RWPE1 (cell line): Measurements from ENCODE around the gene SNN.

Source experiments
- CTCF ChIA-PET: fragments of 350-600 bp; sonication (Branson Sonifier 250); formaldehyde crosslinking; extraction: SDS; loops from one replicate; lab custom pipeline; 2021; lab: Yijun Ruan, JAX
- POLR2A ChIA-PET: fragments of 400-600 bp; formaldehyde crosslinking; extraction: SDS; loops from one replicate; lab custom pipeline; 2020; ENCODE audit warnings: antibody characterized with exemption; ENCODE audit not compliant: low non-redundant PET; lab: Yijun Ruan, JAX
- DNase-seq: peaks from one replicate; pipeline ENCODE4 v3.0.0; 2012; ENCODE audit warnings: low spot score
- H3K27ac ChIP-seq: fragments of 450-650 bp; 2 replicates; pipeline ENCODE4 v1.5.1; 2017
- TF ChIP-seq, protein P1 (sequence below): fragments of 450-650 bp; conservative IDR thresholded peaks from 2 replicates; pipeline ENCODE4 v1.5.1; 2017; ENCODE audit warnings: low read depth, mild to moderate bottlenecking

The SNN gene

DNA sequence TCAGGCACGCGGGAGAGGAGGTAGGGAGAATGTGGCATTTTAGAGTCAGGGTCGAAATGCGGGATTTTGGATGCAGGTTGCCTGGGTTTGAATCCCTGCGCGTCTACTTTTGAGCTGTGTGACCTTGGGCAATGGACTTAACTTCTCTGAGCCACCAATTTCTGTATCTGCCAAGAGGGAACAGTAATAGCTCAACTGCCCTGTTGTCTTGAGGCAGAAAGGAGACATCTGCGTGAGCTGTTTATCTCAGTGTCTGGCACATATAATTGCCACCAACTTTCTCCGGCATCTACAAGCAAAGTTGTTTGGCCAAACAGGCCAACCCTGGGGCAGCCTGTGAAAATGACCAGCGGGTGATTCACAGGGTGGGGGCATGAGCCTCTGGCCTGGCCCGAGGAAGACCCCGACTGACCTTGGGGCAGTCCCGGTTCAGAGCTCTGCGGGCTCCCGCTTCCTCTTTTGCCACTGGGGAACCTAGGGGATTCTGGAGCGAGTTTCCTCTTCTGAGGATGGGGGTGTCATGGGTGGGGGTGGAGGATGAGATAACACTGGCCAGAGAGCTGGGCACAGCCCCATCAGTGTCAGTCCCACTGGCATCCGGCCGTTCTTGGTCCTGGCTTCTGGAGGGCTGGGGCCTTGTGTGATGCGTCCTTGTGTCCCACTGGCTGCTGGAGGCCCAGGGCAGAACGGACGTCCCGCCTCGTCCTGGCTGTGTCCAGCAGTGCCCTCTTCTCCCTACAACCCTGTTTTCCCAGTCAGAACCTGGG lies 1.3 kb downstream of the SNN start:
- TF ChIP-seq, protein P1, sequence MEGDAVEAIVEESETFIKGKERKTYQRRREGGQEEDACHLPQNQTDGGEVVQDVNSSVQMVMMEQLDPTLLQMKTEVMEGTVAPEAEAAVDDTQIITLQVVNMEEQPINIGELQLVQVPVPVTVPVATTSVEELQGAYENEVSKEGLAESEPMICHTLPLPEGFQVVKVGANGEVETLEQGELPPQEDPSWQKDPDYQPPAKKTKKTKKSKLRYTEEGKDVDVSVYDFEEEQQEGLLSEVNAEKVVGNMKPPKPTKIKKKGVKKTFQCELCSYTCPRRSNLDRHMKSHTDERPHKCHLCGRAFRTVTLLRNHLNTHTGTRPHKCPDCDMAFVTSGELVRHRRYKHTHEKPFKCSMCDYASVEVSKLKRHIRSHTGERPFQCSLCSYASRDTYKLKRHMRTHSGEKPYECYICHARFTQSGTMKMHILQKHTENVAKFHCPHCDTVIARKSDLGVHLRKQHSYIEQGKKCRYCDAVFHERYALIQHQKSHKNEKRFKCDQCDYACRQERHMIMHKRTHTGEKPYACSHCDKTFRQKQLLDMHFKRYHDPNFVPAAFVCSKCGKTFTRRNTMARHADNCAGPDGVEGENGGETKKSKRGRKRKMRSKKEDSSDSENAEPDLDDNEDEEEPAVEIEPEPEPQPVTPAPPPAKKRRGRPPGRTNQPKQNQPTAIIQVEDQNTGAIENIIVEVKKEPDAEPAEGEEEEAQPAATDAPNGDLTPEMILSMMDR: no peak
- POLR2A ChIA-PET: no interaction called here
- DNase-seq: no peak
- H3K27ac ChIP-seq: peak overlapping the region; percentile 82
- CTCF ChIA-PET: interaction anchor here (0.6 to 1.2 kb wide), 2 partner anchors 19 to 269 kb away, joined by 4 read pairs; no protein-coding TSS in a partner anchor

DNA sequence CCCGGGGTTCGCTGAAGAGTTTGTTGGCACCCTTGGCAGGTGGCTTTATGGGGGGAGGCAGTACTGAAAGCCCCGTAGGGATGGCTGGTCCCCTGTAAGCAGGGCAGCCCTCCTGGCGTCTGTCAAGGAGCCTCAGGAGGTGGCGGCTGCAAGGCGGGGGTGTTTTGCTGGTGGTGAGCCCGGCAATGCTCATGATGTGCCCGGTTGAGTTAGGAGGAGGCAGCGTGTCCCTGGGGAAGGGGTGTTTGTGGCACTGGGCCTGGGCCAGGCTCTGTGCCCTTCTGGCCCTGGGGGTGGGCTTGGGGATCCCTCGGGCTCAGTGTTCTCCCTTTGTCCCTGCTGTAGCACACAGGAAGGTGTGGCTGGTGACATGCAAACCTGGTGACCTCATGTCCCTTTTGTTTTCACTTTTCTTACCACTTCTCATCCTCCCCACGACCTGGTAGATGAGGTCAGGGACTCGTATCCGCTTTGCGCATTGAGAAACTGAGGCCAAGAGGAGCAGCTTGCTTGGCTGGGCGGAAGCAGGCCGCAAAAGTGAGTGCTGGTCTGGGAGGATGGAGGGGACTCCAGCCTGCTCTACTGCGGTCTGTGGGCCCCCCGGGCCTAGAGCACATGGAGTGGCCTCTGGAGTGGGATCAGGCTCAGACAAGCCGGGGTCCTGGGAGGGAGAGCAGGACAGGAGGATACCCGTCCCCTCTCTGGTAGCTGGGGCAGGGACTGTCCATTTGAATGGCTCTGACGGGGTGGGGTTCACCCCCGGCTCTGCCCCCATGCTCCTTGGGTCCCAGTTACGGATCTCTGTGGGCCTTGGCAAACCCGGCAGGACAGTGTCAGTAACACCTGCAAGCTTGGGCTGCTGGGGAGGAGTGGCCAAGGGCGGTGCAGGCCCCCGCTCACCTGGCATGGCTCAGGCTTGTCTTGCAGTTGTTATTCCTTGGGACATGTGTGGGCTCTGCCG lies 2.2 kb downstream of the SNN start:
- ChIA-PET POLR2A (no interaction called here), CTCF (interaction anchor here (0.6 kb wide), 1 partner anchor 87 kb away, joined by 3 read pairs; no protein-coding TSS in a partner anchor)
- H3K27ac ChIP-seq: peak overlapping the region; percentile 82
- no peak for DNase-seq
- TF ChIP-seq, protein P1: no peak

DNA sequence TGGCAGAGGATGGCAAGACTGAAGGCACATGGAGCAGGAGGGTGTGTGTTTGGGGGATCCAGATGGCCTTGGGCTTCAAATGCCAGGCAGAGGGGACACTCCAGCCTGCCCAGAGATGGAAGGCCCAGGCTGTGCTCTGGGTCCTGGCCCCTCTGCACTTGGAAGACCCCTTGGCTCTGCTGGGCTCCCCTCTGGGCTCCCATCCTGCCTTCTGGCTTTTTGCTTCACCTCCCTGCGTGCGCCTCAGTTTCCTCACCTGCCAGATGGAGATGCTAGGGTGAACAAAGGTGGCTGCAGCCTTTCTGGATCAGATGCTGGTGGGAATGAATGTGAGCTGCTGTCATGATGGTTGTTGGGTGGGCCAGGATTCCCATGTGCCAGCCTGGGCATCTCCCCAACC lies 3.0 kb downstream of the SNN start:
- ChIA-PET CTCF (interaction anchor here (0.6 kb wide), 1 partner anchor 414 kb away, joined by 4 read pairs; no protein-coding TSS in a partner anchor), POLR2A (no interaction called here)
- DNase-seq: no peak
- peak overlapping the region; percentile 82 for H3K27ac ChIP-seq
- TF ChIP-seq, protein P1: no peak

DNA sequence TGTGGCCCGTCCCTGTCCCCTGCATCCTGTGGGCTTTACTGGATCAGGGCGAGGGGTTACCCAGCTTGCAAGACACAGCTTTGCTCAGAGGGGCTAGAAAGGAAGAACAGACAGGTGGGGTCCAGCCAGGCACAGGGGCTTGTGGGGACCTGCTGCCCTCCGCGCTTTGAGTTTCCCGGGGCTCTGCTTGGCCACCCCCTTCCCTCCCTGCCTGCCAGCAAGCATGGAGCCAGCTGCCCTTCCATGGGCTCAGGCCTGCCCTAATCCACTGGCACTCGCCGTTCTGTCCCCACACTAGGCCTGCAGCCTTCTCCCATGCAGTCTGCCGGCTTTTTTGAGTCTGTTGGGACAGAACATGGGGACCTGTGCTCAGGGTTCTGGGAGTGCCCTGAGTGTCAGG lies 3.4 kb downstream of the SNN start:
- no peak for DNase-seq
- TF ChIP-seq, protein P1: no peak
- CTCF ChIA-PET: interaction anchor here (0.6 to 0.7 kb wide), 2 partner anchors 142 to 415 kb away, joined by 3 to 4 read pairs; no protein-coding TSS in a partner anchor
- POLR2A ChIA-PET: interaction anchor here (0.6 kb wide), 1 partner anchor 404 kb away, joined by 3 read pairs; no protein-coding TSS in a partner anchor
- peak overlapping the region; percentile 82 for H3K27ac ChIP-seq

DNA sequence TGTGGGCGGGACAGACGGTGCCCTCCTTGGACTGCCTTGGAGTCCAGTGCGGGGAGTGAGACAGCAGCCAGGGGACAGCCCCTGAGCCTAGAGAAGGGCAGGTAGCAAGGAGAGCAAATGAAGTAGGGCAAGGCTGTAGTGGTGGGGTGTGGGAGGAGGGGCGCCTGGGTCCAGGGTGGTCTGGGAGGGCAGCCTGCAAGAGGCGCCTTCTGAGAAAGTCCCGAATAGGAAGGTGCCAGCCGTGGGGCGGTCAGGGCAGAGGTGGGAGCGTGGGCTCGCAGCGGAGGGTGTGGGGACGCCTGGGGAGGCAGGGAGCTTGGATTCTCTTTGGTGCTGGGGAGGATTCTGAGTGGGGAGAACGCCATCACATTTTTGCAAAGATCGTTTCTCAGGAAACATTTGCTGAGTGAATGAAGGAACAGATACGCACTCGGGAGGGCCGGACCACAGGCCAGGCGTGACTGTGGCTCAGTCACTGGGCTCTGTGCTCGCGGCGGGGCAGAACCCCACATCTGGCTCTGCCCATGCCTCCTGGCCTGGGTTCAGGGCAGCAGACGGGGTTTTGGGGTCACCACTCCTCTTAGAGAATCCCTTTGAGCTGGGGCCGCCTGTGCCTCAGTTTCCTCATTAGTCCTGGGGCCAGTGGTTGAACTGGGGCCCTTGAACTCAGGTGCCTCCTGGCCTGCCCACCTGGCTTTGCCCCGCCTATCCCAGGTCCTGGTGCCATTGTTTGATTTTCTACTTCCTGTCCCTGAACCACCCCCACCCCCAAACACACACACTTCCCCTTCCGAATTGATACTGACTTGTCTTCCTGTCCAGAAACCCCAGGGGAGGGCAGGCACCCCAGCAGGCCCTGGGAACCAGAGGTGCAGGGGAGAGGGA lies 4.2 kb downstream of the SNN start:
- CTCF ChIA-PET: interaction anchor here (0.5 to 0.7 kb wide), 2 partner anchors 141 to 168 kb away, joined by 3 read pairs; no protein-coding TSS in a partner anchor
- no peak for DNase-seq

More for the DNA sequence above, 4.2 kb downstream of the SNN start:
- TF ChIP-seq, protein P1: no peak
- H3K27ac ChIP-seq: peak overlapping the region; percentile 82
- POLR2A ChIA-PET: interaction anchor here (0.6 kb wide), 1 partner anchor 405 kb away, joined by 3 read pairs; no protein-coding TSS in a partner anchor
